MG63 (cell line): ENCODE data around the gene SYNDIG1. TPM values are rescaled to one million over a fixed set of nuclear protein-coding genes. Genes with fewer than 3 reads are reported as not detected.

ENCODE experiments used
- DNase-seq: peaks from one replicate; pipeline ENCODE4 v3.0.0-alpha.2; 2020
- H3K27me3 ChIP-seq: fragments of 250-450 bp; sonication (Bioruptor Pico); 2 replicates; pipeline ENCODE4 v1.5.1; 2020; ENCODE audit warnings: mild to moderate bottlenecking, moderate library complexity
- H3K36me3 ChIP-seq: fragments of 250-450 bp; sonication (Bioruptor Pico); 2 replicates; pipeline ENCODE4 v1.5.1; 2020; ENCODE audit warnings: mild to moderate bottlenecking, moderate library complexity
- H3K4me3 ChIP-seq: fragments of 250-450 bp; sonication (Bioruptor Pico); 2 replicates; pipeline ENCODE4 v1.5.1; 2020; ENCODE audit warnings: mild to moderate bottlenecking, moderate library complexity
- H3K9me3 ChIP-seq: fragments of 250-450 bp; sonication (Bioruptor Pico); 2 replicates; pipeline ENCODE4 v1.5.1; 2020; ENCODE audit warnings: mild to moderate bottlenecking, moderate library complexity
- total RNA-seq: library from RNA; depleted of rRNA; stranded (reverse); fragments of >200 nt; shearing (Covaris generic); gene quantifications from 2 replicates; pipeline ENCODE4 v1.2.3, GENCODE V29; 2014; ENCODE audit warnings: low replicate concordance

Gene SYNDIG1
- total RNA-seq, 1 experiment from 2014 or later, result 0.33 TPM

GRCh38 chr20:24694727-24695528 lies 225.5 kb downstream of the SYNDIG1 start:
- Histone ChIP-seq H3K36me3 (no peaks in the 10 kb centered on the region), H3K4me3 (no peak overlapping the region), H3K9me3 (no peaks in the 10 kb centered on the region), H3K27me3 (no peaks in the 10 kb centered on the region)
- no peak for DNase-seq

- Histone ChIP-seq H3K27me3 (no peaks in the 10 kb centered on the region), H3K4me3 (no peak overlapping the region), H3K9me3 (no peaks in the 10 kb centered on the region), H3K36me3 (no peaks in the 10 kb centered on the region)
- DNase-seq, result no peak
Observed at GRCh38 chr20:24695529-24696225, 226.2 kb downstream of the SYNDIG1 start.

GRCh38 chr20:24696396-24696795 lies 227.0 kb downstream of the SYNDIG1 start:
- Histone ChIP-seq H3K4me3 (no peak overlapping the region), H3K27me3 (no peaks in the 10 kb centered on the region), H3K9me3 (no peaks in the 10 kb centered on the region), H3K36me3 (no peaks in the 10 kb centered on the region)
- DNase-seq, result no peak

GRCh38 chr20:24697411-24697810 lies 228.0 kb downstream of the SYNDIG1 start:
- no peaks in the 10 kb centered on the region for H3K27me3 ChIP-seq
- no peak overlapping the region for H3K4me3 ChIP-seq
- no peak for DNase-seq

GRCh38 chr20:24698189-24698588 lies 228.8 kb downstream of the SYNDIG1 start:
- Histone ChIP-seq H3K4me3 (no peak overlapping the region), H3K36me3 (no peaks in the 10 kb centered on the region), H3K9me3 (no peaks in the 10 kb centered on the region), H3K27me3 (no peaks in the 10 kb centered on the region)
- no peak for DNase-seq

More at GRCh38 chr20:24697411-24697810, 228.0 kb downstream of the SYNDIG1 start:
- Histone ChIP-seq H3K36me3 (no peaks in the 10 kb centered on the region), H3K9me3 (no peaks in the 10 kb centered on the region)

- Histone ChIP-seq H3K4me3 (no peak overlapping the region), H3K36me3 (no peaks in the 10 kb centered on the region), H3K9me3 (no peaks in the 10 kb centered on the region), H3K27me3 (no peaks in the 10 kb centered on the region)
- no peak for DNase-seq
Observed at GRCh38 chr20:24698706-24699206, 229.3 kb downstream of the SYNDIG1 start.

- Histone ChIP-seq H3K36me3 (no peaks in the 10 kb centered on the region), H3K27me3 (no peaks in the 10 kb centered on the region), H3K4me3 (no peak overlapping the region), H3K9me3 (no peaks in the 10 kb centered on the region)
- no peak for DNase-seq
Observed at GRCh38 chr20:24699321-24700165, 230.1 kb downstream of the SYNDIG1 start.

- Histone ChIP-seq H3K27me3 (no peaks in the 10 kb centered on the region), H3K9me3 (no peaks in the 10 kb centered on the region), H3K36me3 (no peaks in the 10 kb centered on the region), H3K4me3 (no peak overlapping the region)
- no peak for DNase-seq
Observed at GRCh38 chr20:24700166-24700860, 230.9 kb downstream of the SYNDIG1 start.

GRCh38 chr20:24701027-24701426 lies 231.6 kb downstream of the SYNDIG1 start:
- Histone ChIP-seq H3K9me3 (no peaks in the 10 kb centered on the region), H3K4me3 (no peak overlapping the region), H3K27me3 (no peaks in the 10 kb centered on the region), H3K36me3 (no peaks in the 10 kb centered on the region)
- no peak for DNase-seq

- no peak for DNase-seq
- H3K27me3 ChIP-seq, result no peaks in the 10 kb centered on the region
- no peak overlapping the region for H3K4me3 ChIP-seq
- no peaks in the 10 kb centered on the region for H3K9me3 ChIP-seq
- H3K36me3 ChIP-seq, result no peaks in the 10 kb centered on the region
Observed at GRCh38 chr20:24701668-24702067, 232.2 kb downstream of the SYNDIG1 start.

- H3K36me3 ChIP-seq, result no peaks in the 10 kb centered on the region
- H3K4me3 ChIP-seq, result no peak overlapping the region
- H3K27me3 ChIP-seq, result no peaks in the 10 kb centered on the region
- no peaks in the 10 kb centered on the region for H3K9me3 ChIP-seq
- DNase-seq, result no peak
Observed at GRCh38 chr20:24702501-24703283, 233.3 kb downstream of the SYNDIG1 start.

GRCh38 chr20:24703284-24703610 lies 233.8 kb downstream of the SYNDIG1 start:
- no peak overlapping the region for H3K4me3 ChIP-seq

GRCh38 chr20:24704899-24705298 lies 235.5 kb downstream of the SYNDIG1 start:
- DNase-seq, result no peak
- Histone ChIP-seq H3K36me3 (no peaks in the 10 kb centered on the region), H3K27me3 (no peaks in the 10 kb centered on the region), H3K4me3 (no peak overlapping the region), H3K9me3 (no peaks in the 10 kb centered on the region)

More at GRCh38 chr20:24703284-24703610, 233.8 kb downstream of the SYNDIG1 start:
- Histone ChIP-seq H3K9me3 (no peaks in the 10 kb centered on the region), H3K36me3 (no peaks in the 10 kb centered on the region), H3K27me3 (no peaks in the 10 kb centered on the region)
- DNase-seq, result no peak

GRCh38 chr20:24705486-24705885 lies 236.1 kb downstream of the SYNDIG1 start:
- Histone ChIP-seq H3K4me3 (no peak overlapping the region), H3K27me3 (no peaks in the 10 kb centered on the region), H3K9me3 (no peaks in the 10 kb centered on the region), H3K36me3 (no peaks in the 10 kb centered on the region)
- DNase-seq, result peak; percentile 25

- DNase-seq, result no peak
Observed at GRCh38 chr20:24708411-24709295, 239.2 kb downstream of the SYNDIG1 start.

More at GRCh38 chr20:24708411-24709295, 239.2 kb downstream of the SYNDIG1 start:
- H3K4me3 ChIP-seq, result no peak overlapping the region
- H3K9me3 ChIP-seq, result no peaks in the 10 kb centered on the region
- no peaks in the 10 kb centered on the region for H3K27me3 ChIP-seq
- H3K36me3 ChIP-seq, result no peaks in the 10 kb centered on the region
